Fibroblast of villous mesenchyme (primary cell): ENCODE data around the gene HHAT. TPM values are rescaled to one million over a fixed set of nuclear protein-coding genes. Genes with fewer than 3 reads are reported as not detected.

Experiments
- DNase-seq: peaks from one replicate; pipeline ENCODE4 v3.0.0-alpha.2; 2010; ENCODE audit warnings: low read depth
- H3K4me3 ChIP-seq: 2 replicates; pipeline ENCODE4 v1.5.1; 2011; ENCODE audit warnings: low read depth, mild to moderate bottlenecking, low read length
- CTCF ChIP-seq: IDR thresholded peaks from 2 replicates; pipeline ENCODE4 v1.5.1; 2012; ENCODE audit warnings: low read depth, mild to moderate bottlenecking, low read length; ENCODE audit not compliant: insufficient read depth
- total RNA-seq: library from RNA; depleted of rRNA; stranded (reverse); fragments of >200 nt; gene quantifications from 2 replicates; pipeline ENCODE4 v1.2.3, GENCODE V29; 2012

The HHAT gene
- total RNA-seq, 1 donor: 15.1 TPM

DNA sequence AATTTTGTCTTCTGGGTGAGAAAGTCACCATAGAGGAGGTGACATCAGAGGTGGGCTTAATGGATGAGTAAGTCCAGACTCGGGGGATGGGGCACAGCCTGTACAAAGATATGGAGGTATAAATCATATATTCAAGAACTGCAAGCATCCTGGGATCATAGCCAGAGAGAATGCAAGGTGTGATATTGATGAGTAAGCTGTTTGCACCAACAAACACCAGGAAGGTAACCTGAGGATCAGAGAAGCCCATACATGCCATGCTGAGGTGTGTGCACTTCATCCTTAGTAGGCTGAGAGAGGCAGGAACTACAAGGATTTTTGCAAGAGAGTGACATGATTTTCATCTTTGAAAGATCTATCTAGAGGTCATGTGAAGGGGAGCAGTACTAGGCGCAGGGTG is 306.4 kb downstream of the HHAT start:
- no peak for TF ChIP-seq CTCF
- H3K4me3 ChIP-seq: no peak overlapping the region
- no peak for DNase-seq

DNA sequence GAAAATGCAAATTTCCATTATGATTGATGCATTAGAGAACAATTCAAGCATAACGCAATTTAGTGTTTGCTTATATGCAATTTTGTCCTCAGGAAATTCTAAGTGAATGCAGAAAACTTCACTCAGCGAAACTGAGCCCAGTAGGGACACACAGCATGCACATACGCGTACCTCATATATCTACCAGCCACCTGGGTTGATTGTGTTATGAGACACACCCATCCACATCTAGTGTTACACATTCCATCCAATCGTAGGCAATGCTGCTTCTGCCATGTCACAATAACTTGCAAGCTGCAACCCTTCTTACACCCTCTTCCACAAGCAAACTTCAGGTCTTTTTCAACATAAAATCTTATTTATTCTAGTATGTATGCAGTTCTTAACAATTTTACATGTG is 312.9 kb downstream of the HHAT start:
- no peak overlapping the region for H3K4me3 ChIP-seq
- no peak for DNase-seq
- no peak for TF ChIP-seq CTCF

GRCh38 chr1:210645582-210646257 is 317.0 kb downstream of the HHAT start:
- no peak for TF ChIP-seq CTCF
- DNase-seq: no peak
- H3K4me3 ChIP-seq: no peak overlapping the region

DNA sequence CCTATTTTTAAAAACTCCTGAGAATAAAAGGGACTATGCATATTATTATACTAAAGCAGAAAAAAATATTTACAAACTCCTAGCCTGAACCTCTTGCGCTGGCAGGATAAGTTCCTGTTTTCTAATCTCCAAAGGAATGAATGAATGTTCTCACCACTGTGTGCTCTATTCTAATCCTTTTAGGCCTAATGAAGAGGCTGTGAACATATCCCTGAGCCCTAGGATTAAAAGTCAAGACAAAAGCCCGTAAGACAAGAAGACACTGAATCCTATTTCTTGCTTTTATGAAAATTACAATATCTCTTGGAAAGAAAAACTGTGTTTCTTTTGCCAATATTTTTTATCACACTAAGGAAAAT is 317.5 kb downstream of the HHAT start:
- TF ChIP-seq CTCF: no peak
- no peak overlapping the region for H3K4me3 ChIP-seq
- no peak for DNase-seq

DNA sequence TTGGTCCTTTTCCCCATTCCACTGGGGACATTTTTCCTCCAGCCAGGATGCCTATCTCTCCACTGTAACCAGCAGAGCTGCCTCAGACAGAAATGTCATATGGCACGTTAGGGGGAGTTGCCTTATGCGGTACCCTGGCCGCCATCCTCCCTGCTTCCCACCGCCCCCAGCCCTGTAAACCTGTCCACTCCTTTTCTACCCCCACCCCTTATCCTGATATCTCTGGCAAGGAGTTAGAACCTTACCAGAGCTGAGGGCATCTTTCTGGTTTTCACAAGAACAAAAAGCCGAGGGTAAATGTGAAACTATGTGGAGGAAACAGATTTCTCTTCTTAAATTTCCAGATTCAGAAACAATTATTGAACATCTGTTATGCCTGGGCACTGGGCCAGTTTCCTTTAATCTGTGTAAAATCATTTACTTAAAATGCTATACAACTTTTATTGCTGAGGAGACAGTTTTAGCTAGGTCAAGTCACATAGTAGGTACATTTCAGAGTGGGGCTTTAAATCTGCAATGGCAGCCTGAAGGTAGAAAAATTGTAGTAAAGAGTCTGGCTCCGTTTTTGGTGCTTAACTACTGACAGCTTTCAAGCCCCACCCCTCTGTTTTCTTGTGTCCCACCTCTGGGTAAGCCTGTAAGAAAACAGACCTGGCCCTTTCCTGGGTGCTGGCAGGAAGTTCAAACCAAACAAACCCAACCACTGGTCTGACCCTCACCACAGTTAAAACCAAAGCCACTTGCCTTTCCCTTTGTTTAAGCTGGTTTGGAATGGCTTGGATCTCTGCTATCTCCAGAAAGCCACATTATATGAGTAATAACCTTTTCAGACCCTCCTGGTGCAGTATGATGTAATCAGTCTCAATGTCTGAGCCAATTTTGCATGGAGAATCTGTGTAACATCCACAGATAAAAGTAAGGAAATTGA is 319.0 kb downstream of the HHAT start:
- peak; percentile 15 for DNase-seq
- no peak overlapping the region for H3K4me3 ChIP-seq
- no peak for TF ChIP-seq CTCF

GRCh38 chr1:210648588-210649269 is 320.0 kb downstream of the HHAT start:
- no peak overlapping the region for H3K4me3 ChIP-seq
- TF ChIP-seq CTCF: no peak
- no peak for DNase-seq
